Glomerular visceral epithelial cell (primary cell): ENCODE data around the gene RAN.
"Not testable (repeated sequence)": the region's sequence is repeated elsewhere in the genome, so short reads cannot be mapped to it uniquely, and the experiment has no call there.

ENCODE experiments used
- DNase-seq: peaks from one replicate; pipeline ENCODE4 v3.0.0-alpha.2; 2016; ENCODE audit errors: extremely low spot score

Gene RAN

DNA sequence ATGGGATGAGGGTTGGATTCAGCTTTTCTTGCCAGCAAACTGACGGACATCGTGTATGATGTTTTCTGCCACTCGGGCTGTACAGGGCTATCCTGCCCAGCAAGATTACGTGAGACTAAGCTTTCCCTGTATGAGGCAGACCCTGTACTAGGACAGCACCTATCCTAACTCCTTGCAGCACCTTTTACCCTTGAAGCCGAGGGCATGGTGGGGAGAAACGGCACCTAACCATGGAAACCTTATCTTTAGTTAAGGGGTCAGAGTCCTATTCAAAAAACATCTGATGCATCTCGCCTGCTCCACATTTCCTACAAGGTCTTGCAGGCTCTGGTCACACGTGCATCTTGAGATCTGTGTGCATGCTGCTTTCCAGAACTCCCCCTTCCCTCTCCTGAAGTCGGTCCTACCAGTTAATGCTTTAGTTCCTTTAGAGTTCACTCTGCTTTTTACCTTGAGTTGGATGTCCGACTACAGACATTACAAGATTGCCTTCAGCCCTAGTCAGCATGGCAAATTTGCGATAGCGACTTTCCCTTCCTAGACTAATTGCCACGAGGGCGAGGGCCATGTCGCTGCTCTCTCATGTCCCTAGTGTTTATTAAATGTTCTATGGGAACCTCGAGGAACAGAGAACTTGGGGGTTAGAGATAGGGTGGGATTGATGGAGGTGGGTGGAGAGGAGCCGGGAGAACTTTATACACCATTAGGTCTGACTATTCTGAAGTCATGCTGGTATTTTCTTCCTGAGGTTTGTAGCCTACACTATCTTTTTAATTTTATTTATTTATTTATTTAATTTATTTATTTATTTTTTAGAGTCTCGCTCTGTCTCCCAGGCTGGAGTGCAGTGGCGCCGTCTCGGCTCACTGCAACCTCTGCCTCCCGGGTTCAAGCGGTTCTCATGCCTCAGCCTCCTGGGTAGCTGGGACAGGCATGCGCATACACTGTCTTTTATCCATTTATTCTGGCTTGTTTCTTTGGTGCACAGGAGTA lies 6.6 kb downstream of the RAN start:
- no peak for DNase-seq

- no peak for DNase-seq
These were observed 7.4 kb downstream of the RAN start for GRCh38 chr12:130879212-130879686.

- DNase-seq, result no peak
These were observed 8.0 kb downstream of the RAN start for GRCh38 chr12:130879781-130880389.

DNA sequence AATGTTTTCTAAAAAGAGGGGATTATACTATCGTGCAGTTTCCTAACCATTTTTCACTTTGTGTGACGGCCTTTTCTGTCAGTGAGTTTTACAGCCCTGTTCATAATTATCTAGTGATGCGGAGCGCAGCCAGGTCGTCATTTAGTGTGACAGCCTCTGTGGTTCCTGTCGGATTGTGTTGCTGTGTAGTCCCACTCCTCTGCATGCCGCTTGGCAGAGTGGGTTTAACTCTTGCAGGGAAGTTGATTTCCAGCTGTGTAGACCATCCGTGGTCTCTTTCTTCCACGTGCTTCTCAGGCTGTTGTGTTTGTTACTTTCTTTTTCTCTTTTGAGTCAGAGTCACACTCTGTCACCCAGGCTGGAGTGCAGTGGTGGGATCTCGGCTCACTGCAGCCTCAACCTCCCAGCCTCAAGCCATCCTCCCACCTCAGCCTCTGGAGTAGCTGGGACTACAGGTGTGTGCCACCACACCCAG lies 8.6 kb downstream of the RAN start:
- DNase-seq, result no peak

- no peak for DNase-seq
These were observed 9.2 kb downstream of the RAN start for GRCh38 chr12:130881046-130881445.

DNA sequence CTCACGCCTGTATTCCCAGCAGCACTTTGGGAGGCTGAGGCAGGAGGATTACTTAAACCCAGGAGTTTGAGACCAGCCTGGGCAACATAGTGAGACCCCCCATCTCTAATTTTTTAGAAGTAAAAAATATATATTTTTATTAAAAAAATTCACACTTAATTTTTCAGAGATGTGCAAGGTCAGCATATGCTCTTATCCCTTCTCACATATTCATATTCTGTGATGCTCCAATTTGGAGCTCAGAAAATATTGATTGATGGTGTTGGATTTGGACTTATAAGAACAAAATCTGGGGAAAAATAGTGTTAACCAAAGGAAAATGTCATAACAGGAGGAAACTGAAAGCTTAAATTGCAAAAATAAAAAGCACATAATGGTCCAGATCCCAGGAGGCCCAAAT lies 9.7 kb downstream of the RAN start:
- DNase-seq, result no peak

DNA sequence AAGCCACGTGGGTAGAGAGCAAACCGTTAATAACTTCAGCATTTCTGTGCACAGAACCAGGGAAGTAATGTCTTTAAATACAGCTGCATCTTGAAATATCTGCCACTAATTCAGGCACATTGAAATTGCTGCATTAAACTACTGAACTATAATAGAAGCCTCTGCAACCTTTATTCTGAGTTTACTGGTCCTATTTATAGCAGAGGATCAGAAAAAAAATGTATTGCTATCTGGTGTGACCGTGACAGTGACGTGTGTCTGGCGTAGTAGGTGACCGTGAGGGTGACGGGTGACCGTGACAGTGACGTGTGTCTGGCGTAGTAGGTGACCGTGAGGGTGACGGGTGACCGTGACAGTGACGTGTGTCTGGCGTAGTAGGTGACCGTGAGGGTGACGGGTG lies 15.3 kb downstream of the RAN start:
- not testable (repeated sequence) for DNase-seq

GRCh38 chr12:130904064-130904463 lies 32.2 kb downstream of the RAN start:
- no peak for DNase-seq

- not testable (repeated sequence) for DNase-seq
These were observed 33.1 kb downstream of the RAN start for GRCh38 chr12:130904936-130905455.

GRCh38 chr12:130909111-130909510 lies 37.2 kb downstream of the RAN start:
- no peak for DNase-seq

DNA sequence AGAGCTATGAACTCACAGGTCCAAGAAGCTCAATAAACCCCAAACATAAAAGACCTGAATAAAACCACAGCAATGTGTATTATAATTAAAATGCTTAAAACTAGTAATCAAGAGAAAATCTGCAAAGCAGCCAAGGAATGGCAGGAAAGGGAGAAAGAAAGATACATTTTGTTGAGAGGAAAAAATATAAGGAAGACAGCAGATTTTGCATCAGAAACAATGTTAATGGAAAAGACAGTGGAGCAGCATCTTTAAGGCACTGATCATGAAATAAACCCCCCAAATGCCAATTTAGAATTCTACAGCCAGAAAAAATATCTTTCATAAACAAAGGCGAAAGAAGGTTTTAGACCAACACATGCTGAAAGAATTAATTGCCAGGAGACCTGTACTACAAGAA lies 39.3 kb downstream of the RAN start:
- DNase-seq, result no peak

- no peak for DNase-seq
These were observed 40.1 kb downstream of the RAN start for GRCh38 chr12:130911933-130912332.

DNA sequence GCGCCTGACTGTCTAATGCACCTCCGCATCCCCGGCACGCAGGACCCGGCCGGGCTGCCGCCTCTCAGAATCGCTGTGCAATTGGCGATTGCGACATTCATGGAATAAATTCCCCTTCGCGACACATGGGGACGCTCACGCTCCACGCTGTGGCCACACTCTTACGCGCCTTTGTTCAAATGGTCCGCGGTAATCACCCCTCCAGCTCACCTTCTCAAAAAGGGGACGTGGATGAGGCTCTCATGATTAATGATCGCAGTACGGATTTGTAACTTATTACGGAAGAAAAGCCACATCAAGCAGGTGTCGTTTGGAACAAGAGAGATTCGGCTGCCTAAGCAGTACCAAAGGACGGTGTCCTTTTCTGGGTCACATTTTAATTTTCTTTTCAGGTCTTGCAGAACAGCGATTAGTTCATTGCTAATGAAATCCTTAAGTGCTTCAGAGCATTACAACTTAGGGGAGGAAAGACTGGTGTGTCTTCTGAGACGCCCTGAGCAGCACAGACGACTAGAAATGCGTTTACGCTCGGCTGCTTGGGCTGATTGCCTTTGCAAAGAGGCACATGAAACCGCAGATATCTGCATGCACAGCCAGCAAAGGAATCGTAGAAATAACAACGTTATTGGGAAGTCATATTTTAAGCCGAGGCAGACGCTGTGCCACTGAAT lies 44.5 kb downstream of the RAN start:
- DNase-seq, result peak; percentile 42

- DNase-seq, result no peak
These were observed 45.7 kb downstream of the RAN start for GRCh38 chr12:130917607-130918006.

DNA sequence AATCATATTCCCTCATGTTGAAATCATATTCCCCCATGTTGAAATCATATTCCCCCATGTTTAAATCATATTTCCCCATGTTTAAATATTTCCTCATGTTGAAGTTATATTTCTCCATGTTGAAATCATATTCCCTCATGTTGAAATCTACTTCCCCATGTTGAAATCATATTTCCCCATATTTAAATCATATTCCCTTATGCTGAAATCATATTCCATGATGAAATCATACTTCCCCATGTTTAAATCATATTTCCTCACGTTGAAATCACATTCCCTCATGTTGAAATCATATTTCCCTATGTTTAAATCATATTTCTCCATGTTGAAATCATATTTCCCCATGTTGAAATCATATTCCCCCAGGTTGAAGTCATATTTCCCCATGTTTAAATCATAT lies 47.2 kb downstream of the RAN start:
- no peak for DNase-seq

DNA sequence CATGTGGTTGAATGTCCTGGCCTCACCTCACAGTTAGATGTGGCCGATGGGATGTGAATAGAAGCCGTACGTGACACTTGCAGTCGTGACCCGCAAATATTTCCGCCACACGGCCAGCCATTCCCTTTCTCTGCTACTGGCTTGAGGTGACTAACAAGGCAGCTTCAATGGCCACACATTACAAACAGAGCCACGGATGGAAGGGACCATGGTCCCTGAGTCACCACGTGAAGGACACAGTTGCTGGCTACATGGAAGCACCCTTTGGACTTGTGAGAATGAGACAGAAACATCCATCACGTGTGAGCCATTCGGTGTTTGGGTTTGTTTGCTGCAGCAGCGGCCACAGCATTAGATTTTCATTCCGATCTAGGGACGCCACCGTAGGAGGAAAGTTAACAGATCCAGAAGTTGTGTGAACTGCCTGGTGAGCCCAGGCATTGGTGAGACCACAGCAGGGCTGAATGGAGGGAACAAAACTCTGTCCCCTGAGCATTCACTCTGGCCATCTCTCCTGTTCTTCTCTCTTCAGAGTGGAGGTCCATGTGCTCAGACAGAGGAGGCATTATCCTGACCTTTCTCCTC lies 48.3 kb downstream of the RAN start:
- no peak for DNase-seq

DNA sequence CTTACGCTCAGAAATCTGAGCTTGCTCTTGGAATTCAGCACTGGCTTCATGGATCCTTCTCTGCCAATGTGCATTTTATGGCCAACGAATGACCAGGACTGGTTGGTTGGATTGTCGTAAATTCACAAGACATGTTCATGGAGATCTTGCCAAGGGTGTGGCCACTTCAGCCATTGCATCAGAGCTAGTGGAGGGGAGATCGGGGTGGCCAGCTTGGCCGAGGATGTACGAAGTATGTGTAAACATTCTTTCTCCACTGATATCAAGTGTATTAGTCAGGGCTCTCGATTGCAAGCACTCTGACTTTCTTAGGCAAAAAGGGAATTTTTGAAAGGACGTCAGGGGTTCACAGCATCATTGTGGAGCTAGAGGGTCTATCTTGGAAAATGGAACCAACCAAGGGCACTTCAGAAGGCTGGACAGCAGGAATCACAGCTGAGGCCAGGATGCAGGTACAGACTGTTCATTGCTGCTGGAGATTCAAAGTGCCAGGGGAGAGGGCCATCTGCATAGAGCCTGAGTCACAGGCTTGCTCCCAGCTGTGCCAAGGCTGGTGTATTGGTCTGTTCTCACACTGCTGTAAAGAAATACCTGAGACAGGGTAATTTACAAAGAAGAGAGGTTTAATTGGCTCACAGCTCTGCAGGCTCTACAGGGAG lies 49.0 kb downstream of the RAN start:
- no peak for DNase-seq

- no peak for DNase-seq
These were observed 50.7 kb downstream of the RAN start for GRCh38 chr12:130922511-130922953.

GRCh38 chr12:130924966-130925665 lies 53.2 kb downstream of the RAN start:
- DNase-seq, result no peak

DNA sequence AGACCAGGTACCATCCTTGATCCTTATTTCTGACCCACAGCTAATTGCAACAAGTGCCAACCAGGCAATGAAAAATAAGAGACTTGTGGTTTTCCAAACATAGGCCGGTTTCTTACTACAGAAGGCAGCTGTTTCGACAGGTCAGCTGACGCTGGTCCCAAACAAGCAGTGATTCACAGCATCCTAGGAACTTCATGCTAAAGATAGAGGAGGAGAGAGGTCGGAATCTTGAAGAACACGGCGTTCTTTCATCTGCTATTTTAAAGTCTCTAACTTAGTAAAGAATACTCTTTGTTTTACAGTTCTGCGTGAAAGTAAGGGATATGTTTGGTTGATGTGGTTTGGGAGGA lies 53.8 kb downstream of the RAN start:
- no peak for DNase-seq
